Naive thymus-derived CD8-positive, alpha-beta T cell (primary cell): ENCODE data around the gene MTURN. TPM values are rescaled to one million over a fixed set of nuclear protein-coding genes. Genes with fewer than 3 reads are reported as not detected.

Source experiments
- ATAC-seq, 2 donors: fragments of 150-1000 bp; cut with Tn5 transposase in 1 of 2; sonication (Bioruptor Pico), chemical (Tn5 transposase) in 1 of 2; 1 replicate in 1 of 2; 2 replicates in 1 of 2; pipeline ENCODE4 v1.10.0; 2021; ENCODE audit warnings: mild to moderate bottlenecking in 2 of 2, moderate library complexity in 2 of 2
- POLR2A ChIA-PET: fragments of 350-600 bp; sonication (Branson Sonifier 250); formaldehyde crosslinking; loops from one replicate; lab custom pipeline; 2021; ENCODE audit warnings: antibody characterized with exemption; lab: Charles Lee
- DNase-seq, 10 donors: peaks; one replicate each; pipeline versions ENCODE4 v3.0.0 to v3.0.0-alpha.2; 2020 to 2022
- H3K27ac Mint-ChIP-seq, 10 donors: one replicate each; pipeline ENCODE4 v1.8.0; 2020 to 2022; ENCODE audit warnings: mild to moderate bottlenecking in 10 of 10, mixed read lengths in 10 of 10, moderate library complexity in 4 of 10, inconsistent platforms in 1 of 10
- H3K27me3 Mint-ChIP-seq, 5 donors: one replicate each; pipeline ENCODE4 v1.8.0; 2021 to 2022; ENCODE audit warnings: mixed read lengths in 5 of 5
- H3K36me3 Mint-ChIP-seq, 3 donors: one replicate each; pipeline ENCODE4 v1.8.0; 2020 to 2022; ENCODE audit warnings: mixed read lengths in 3 of 3, mild to moderate bottlenecking in 2 of 3, inconsistent platforms in 1 of 3
- H3K4me1 Mint-ChIP-seq, 4 donors: one replicate each; pipeline ENCODE4 v1.8.0; 2021 to 2022; ENCODE audit warnings: mixed read lengths in 4 of 4
- H3K4me3 Mint-ChIP-seq, 10 donors: one replicate each; pipeline ENCODE4 v1.8.0; 2020 to 2022; ENCODE audit warnings: mild to moderate bottlenecking in 10 of 10, mixed read lengths in 10 of 10, moderate library complexity in 6 of 10, inconsistent platforms in 1 of 10
- H3K9me3 Mint-ChIP-seq, 9 donors: one replicate each; pipeline ENCODE4 v1.8.0; 2020 to 2022; ENCODE audit warnings: mixed read lengths in 9 of 9, mild to moderate bottlenecking in 3 of 9, inconsistent platforms in 1 of 9, moderate library complexity in 1 of 9
- polyA plus RNA-seq, 3 donors: library from polyadenylated mRNA; unstranded; fragments of 300-500 nt; fragmentation: Illumina TruSeq; gene quantifications; one replicate each; pipeline ENCODE4 v1.2.3, GENCODE V29; 2021
- total RNA-seq, 8 experiments: library from RNA in 2 of 8; stranded (reverse) in 2 of 8; gene quantifications; one replicate each; pipeline ENCODE4 v1.2.3 and lab custom pipeline; 2021 to 2026

The MTURN gene
- total and polyA plus RNA-seq, 5 experiments from 2014 or later = 1.4 to 18.0 (median 5.2) TPM

DNA sequence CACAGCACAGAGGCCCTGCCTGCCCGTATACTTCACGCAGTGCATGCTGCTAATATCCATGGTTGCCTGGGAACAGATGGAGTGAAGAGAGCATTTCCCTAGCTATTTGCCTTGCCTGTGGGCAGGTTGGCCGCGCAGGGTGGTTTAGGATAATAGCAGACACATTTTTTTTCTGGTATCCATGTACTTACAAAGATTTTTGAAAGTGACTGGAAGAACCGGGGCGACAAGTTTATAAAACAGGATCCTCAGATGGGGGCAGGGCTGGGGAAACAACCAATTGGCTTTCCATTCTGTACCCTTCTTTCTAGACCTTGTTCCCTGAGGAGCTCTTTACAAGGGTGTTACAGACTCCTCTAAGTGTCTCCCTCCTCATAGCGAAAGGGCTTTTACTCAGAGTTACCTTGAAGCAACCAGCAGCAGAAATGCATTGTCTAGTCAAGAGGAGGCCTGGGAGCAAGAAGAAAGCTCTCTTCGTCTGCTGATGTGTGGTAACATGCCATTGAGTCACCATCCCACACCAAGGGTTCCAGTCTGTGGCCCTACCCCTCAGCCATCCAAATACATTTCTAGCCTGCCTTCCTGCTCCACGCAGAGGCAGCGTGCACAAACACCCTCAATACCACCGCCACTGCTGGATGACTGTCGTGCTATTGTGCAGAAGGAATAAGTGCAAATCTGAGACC, 31.5 kb downstream of the MTURN start:
- no peak for DNase-seq
- no peaks in the 10 kb centered on the region for H3K9me3 Mint-ChIP-seq
- H3K27me3 Mint-ChIP-seq = no peaks in the 10 kb centered on the region
- peaks cover 10 to 32% (median 20%) of the 10 kb centered on the region in 4 donors for H3K4me1 Mint-ChIP-seq
- no peaks in the 10 kb centered on the region for H3K36me3 Mint-ChIP-seq
- POLR2A ChIA-PET = no interaction called here
- ATAC-seq = no peak
- H3K4me3 Mint-ChIP-seq = no peak overlapping the region
- no peak overlapping the region for H3K27ac Mint-ChIP-seq

DNA sequence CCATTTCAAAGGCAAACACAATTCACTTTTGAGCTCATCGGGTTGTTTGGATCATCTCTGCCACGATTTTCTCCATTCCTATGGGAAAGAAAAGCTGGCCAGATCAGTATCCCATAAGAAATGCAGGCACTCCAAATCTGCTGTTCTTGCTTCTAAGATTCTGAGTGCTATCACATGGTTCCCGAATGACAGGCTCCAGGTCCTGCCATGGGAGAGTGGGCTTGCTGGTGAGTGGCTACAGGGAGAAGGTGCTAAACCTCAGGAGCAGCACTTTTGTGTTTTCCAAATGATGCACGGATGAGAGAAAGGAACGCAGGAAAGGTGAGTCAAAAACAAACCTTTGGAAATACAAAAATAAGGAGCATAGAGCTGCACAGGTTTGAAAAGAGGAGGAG, 32.1 kb downstream of the MTURN start:
- Mint-ChIP-seq H3K4me1 (peaks cover 10 to 31% (median 20%) of the 10 kb centered on the region in 4 donors), H3K27ac (no peak overlapping the region), H3K9me3 (no peaks in the 10 kb centered on the region), H3K4me3 (no peak overlapping the region), H3K36me3 (no peaks in the 10 kb centered on the region), H3K27me3 (no peaks in the 10 kb centered on the region)
- POLR2A ChIA-PET = no interaction called here
- DNase-seq = no peak
- ATAC-seq = no peak

DNA sequence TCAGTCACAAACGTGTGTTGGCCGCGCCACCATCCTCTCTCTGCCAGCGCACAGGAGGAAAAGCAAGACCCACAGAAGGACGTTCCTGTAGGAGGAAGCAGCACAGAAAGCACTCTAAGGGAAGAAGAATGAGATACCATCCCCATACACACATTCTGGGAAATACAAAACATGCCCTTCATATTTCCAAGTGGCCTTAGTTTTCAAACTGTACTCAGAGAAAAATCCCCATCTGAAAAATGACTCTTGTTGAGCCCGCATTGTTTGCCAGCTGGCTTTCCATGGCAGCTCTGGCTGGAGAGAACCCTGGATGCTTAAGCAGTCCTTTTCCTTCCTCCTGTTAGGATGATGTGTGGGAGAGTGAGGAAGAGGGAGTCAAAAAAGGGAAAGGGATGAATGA, 33.1 kb downstream of the MTURN start:
- Mint-ChIP-seq H3K4me3 (no peak overlapping the region), H3K27ac (peak overlapping the region in 1 of 10 donors; percentile 31), H3K4me1 (peaks cover 4 to 21% (median 10%) of the 10 kb centered on the region in 4 donors), H3K9me3 (no peaks in the 10 kb centered on the region), H3K36me3 (no peaks in the 10 kb centered on the region), H3K27me3 (no peaks in the 10 kb centered on the region)
- DNase-seq = no peak
- ATAC-seq = no peak
- POLR2A ChIA-PET = no interaction called here

DNA sequence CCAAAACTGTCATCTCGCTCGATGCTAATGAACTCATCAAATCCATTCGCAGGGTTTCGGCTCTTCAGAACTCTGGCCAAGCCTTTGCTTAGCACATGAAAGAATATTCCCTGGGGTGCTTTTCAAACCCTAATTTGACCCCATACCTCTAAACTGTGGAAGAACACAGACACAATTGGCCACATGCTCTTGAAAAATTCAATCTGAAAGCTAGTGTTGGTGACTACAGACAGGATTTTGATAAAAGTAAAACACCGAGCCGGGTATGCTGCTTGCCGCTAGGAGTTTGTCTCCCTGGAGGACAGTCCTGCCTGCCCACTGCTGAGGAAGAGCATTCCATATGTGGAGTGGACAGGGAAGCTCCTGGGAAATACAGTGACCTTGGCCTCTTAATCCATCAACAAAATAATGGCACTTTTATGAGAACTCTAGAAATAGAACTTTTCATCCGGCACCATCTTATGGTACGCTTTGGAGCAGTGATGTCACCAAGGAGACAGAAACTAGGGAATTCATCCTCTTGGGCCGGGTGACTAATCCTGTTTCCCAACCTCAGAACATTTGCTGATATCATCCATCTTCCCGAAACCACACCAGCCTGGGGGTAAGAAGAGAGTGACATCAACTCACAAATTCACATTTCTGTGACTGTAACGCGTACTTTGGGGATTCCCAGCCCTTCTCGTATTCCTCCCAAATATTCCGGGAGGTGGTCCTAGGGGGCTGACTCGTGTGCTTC, 34.2 kb downstream of the MTURN start:
- ATAC-seq = no peak
- Mint-ChIP-seq H3K4me1 (peaks cover 0 to 10% (median under 1%) of the 10 kb centered on the region in 4 donors), H3K4me3 (no peak overlapping the region), H3K36me3 (no peaks in the 10 kb centered on the region), H3K9me3 (no peaks in the 10 kb centered on the region), H3K27ac (no peak overlapping the region), H3K27me3 (no peaks in the 10 kb centered on the region)
- POLR2A ChIA-PET = no interaction called here
- no peak for DNase-seq

DNA sequence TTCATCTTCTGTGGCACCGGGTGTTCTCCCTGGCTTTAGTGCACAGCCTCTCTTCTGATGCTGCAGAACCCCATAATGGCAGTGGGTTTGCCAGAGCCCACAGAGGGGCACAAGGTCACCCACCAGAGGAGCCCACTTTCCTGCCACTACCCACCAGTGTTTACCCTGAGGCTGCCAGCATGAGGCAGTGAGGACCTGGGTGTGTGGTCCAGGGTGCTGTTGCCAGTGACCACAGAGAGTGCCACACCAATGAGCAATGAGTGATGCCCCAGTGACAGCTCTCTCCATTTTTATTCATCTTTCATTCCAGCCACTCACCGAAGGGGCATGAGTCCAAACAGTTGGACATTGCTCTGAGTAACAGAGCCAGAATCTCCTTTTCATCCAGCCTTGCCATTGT, 34.8 kb downstream of the MTURN start:
- ATAC-seq (no peak), DNase-seq (no peak)
- no peaks in the 10 kb centered on the region for H3K27me3 Mint-ChIP-seq
- no peaks in the 10 kb centered on the region for H3K9me3 Mint-ChIP-seq
- POLR2A ChIA-PET = no interaction called here
- peaks cover 0 to 5% (median 0%) of the 10 kb centered on the region in 4 donors for H3K4me1 Mint-ChIP-seq
- no peak overlapping the region for H3K4me3 Mint-ChIP-seq
- H3K27ac Mint-ChIP-seq = no peak overlapping the region
- no peaks in the 10 kb centered on the region for H3K36me3 Mint-ChIP-seq

DNA sequence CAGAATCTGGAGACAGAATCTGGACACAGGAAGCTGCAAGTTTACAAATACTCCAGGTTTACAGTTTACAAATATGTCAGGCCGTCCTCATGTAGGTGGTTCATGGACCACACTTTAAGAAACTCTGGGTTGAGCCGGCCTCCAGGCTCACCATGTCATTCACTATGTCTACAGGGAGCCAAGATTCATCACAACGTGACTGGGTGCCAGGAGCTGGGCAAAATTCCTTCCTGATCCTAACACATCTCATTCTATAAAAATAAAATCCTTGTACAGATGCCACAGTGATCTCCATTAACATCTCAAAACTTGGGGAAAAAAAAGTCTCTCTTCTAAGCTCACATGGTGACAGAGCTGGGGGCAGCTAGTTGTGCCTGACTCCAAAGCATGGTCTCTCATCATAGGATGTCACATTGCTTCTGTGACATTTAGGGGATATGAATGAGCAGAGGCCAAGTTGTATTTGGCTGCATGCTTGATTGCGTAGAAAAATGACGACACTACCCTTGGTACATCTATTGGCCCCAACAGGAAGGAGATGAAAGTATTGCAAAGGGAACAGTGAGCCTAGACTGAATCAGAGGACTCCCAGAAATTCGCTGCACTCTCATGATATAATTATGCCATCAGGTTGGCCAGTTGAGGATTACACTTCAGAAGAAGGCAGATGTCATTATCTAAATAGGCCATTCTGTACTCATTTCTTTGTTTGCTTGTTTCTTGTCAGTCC, 35.9 kb downstream of the MTURN start:
- ATAC-seq (no peak), DNase-seq (no peak)
- Mint-ChIP-seq H3K36me3 (no peaks in the 10 kb centered on the region), H3K4me3 (no peak overlapping the region), H3K27me3 (peaks cover 0 to 1% (median 0%) of the 10 kb centered on the region in 5 donors), H3K4me1 (peaks cover 0 to 7% (median under 1%) of the 10 kb centered on the region in 4 donors), H3K27ac (peak overlapping the region in 1 of 10 donors; percentile 49), H3K9me3 (no peaks in the 10 kb centered on the region)
- POLR2A ChIA-PET = no interaction called here

DNA sequence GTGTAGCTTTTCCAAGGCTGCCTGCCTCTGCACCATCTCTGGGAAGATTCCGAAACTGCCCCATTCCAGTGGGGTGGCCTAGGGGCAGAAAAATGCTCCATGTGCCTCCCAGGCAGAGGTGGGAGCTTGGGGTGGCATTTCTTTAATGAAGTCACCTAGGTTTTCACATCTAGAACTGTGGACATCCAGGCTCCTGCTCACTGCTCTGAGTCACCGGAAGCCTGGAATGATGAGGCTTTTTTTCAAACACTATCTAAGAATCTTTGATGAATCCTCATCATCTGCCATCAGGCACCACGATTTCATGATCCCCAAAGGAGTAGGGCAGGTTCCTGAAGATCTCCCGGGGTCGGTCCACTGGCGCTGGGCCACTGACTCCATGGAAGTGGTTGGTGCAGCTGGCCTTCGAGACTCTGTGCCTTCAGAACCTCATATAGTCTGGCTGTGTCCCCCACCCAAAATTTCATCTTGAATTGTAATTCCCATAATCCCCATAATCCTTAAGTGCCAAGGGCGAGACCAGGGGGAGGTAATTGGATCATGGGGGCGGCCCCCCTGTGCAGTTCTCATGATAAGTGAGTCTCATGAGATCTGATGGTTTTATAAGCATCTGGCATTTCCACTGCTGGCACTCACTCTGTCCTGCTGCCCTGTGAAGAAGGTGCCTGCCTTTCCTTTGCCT, 37.1 kb downstream of the MTURN start:
- Mint-ChIP-seq H3K4me1 (peaks cover 0 to 20% (median 1%) of the 10 kb centered on the region in 4 donors), H3K4me3 (no peak overlapping the region), H3K9me3 (no peaks in the 10 kb centered on the region), H3K36me3 (no peaks in the 10 kb centered on the region), H3K27me3 (peaks cover 0 to 3% (median 0%) of the 10 kb centered on the region in 5 donors), H3K27ac (peak overlapping the region in 1 of 10 donors; percentile 70)
- DNase-seq (no peak), ATAC-seq (no peak)
- POLR2A ChIA-PET = no interaction called here

DNA sequence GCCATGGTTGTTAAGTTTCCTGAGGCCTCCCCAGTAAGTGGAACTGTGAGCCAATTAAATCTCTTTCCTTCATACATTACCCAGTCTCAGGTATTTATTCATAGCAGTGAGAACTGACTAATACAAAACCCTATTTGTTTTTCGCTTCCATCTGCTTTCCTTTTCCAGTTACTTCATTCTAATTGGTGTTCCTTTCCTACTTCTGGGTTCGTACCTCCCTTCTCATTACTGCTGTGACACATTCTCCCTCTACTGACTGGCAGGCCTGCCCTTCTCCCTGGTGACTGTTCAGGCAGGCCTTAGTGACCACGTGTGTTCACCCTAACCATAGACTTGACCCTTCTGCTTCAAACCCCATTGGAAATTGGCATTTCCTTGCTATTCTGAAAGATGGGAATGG, 37.7 kb downstream of the MTURN start:
- ATAC-seq = no peak
- no peak for DNase-seq
- Mint-ChIP-seq H3K9me3 (no peaks in the 10 kb centered on the region), H3K27me3 (peaks cover 0 to 3% (median 0%) of the 10 kb centered on the region in 5 donors), H3K4me3 (no peak overlapping the region), H3K36me3 (no peaks in the 10 kb centered on the region), H3K27ac (peak overlapping the region in 1 of 10 donors; percentile 22), H3K4me1 (peaks cover 0 to 23% (median 1%) of the 10 kb centered on the region in 4 donors)
- POLR2A ChIA-PET = no interaction called here

DNA sequence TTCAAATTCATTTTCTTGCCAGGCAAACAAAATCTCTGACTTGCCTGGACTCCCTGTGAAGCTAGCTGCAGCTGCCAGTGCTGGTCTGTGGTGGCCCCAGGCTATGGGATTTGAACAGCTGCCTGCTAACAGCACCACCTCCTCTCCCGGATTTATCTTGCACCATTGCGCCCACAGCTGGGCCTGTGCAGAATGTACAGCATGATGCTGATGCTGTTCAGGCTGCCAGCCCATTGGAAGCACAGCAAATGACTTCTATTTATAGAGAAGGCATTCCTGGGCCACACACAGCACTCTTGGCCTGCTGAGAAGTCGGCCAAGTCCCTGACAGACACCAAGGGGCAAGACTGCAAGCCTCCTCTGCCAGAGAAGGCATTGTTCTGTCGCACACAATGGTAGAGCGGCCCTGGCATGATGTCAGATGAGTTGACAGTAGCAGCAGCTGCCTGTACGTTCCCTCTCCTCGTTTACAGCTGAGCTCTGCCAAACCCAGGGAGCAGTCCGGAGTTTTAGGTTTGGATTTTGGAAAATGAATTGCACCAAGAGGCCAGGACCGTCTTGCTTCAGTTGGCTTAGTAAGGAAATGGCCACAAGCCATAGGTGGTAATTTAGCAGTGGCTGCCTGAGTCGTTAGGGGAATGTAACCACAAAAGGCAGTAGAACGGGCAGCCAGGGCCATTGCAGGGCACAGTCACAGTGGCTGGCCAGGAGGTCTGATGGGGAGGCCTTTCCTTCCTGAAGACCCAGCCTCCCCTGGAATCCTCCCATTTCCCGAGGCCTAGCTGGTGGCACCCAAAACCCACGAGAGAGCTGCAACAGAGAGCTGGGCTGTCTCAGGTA, 38.5 kb downstream of the MTURN start:
- Mint-ChIP-seq H3K9me3 (no peaks in the 10 kb centered on the region), H3K27ac (no peak overlapping the region), H3K27me3 (peaks cover 0 to 3% (median 0%) of the 10 kb centered on the region in 5 donors), H3K36me3 (no peaks in the 10 kb centered on the region), H3K4me3 (no peak overlapping the region), H3K4me1 (peaks cover 0 to 28% (median 1%) of the 10 kb centered on the region in 4 donors)
- DNase-seq (no peak), ATAC-seq (no peak)
- POLR2A ChIA-PET = no interaction called here

DNA sequence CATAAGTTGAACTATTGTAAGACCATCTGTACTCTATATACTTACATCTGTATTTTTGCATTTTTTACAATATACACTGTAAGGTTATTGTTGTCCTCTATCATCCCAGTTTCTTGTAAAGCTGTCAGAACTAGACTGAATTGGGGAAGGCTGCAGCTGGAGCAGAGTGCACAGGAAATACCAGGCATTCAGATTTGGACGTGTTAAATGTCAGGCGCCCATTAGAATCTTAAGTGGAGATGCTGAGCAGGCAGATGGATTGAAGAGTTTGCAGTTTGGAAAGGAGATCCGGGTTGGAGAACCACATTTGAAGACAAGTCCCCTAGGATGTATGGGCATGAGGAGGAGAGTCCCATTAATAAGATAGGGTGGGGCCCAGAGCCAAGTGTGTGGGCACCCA, 40.4 kb downstream of the MTURN start:
- POLR2A ChIA-PET = no interaction called here
- Mint-ChIP-seq H3K36me3 (no peaks in the 10 kb centered on the region), H3K27me3 (peaks cover 0 to 3% (median 0%) of the 10 kb centered on the region in 5 donors), H3K27ac (peak overlapping the region in 2 of 10 donors; percentile 13 to 44), H3K4me3 (no peak overlapping the region), H3K9me3 (no peaks in the 10 kb centered on the region), H3K4me1 (peaks cover 5 to 37% (median 7%) of the 10 kb centered on the region in 4 donors)
- ATAC-seq (no peak), DNase-seq (no peak)

DNA sequence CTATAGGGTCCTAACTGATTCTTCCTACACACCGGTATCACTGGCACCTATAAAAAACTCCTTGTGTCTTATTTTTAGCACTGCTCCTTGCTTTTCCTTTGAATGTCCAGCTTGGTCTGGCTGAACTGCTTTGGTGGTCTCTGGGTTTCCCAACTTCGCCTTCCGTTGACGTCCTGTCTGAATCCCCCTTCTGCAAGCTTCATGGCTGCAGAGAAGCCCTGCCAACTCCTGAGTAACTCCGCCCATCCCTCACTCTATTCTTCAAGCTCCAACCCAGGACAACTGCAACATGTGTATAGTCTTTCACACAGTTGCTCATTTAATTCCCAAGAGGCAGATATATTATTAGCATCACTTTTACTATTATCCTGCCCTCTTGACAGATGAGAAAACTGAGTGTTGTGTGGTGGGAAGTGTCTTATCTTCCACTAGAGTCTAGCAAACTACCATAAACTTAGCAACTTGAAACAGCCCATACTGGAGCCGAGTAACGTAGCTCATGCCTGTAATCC, 40.9 kb downstream of the MTURN start:
- no peak for DNase-seq
- H3K36me3 Mint-ChIP-seq = no peaks in the 10 kb centered on the region
- H3K9me3 Mint-ChIP-seq = no peaks in the 10 kb centered on the region
- H3K27me3 Mint-ChIP-seq = peaks cover 0 to 3% (median 0%) of the 10 kb centered on the region in 5 donors
- H3K4me1 Mint-ChIP-seq = peaks cover 5 to 37% (median 7%) of the 10 kb centered on the region in 4 donors
- no peak overlapping the region for H3K27ac Mint-ChIP-seq
- POLR2A ChIA-PET = no interaction called here
- H3K4me3 Mint-ChIP-seq = no peak overlapping the region
- ATAC-seq = no peak
